ENCODE results near the gene PARL.
A peak's percentile ranks its signal among the peaks of the same experiment; 100 is the strongest.
"Not testable (repeated sequence)": the region's sequence is repeated elsewhere in the genome, so short reads cannot be mapped to it uniquely, and the experiment has no call there.

The PARL gene

DNA sequence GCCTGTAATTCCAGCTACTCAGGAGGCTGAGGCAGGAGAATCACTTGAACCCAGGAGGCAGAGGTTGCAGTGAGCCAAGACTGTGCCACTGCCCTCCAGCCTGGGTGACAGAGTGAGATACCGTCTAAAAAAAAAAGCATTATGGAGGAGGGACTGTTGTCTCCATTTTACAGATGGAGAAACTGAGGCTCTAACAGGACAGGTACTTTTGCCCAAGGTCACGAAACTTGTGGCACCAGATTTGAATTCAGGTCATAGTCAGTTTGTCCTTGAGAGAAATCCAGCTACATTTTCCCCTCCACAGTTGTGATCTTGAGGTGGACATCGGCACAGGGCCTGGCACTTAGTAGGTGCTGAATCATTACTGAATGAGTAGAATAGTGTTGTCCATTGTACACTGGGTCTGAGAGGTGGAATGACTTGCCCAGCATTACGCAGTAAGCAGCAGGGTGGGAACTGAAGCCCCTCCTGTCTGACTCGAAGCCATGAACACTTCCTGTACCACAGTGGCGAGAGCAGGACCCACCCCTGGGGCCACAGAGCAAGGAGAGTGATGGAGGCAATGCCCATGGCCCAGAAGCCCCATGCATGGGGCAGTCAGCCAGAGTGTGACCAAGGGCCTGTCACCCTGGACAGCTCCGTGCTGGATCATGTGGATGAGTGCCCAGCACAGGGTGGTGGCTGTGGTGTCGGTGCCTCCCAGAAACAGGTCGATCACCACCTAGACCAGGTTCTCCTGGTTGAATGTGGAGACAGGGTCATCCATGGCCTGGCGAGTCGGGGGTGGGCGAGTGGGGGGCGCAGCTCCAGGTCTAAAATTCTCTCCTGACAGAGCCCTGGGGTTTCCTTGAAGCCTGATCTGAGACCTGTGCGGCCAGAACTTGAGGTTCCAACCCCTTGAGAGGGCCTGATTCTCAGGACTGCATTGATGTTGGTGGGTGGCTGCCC is 20.4 kb upstream of the PARL start:
- DNase-seq (ENCODE audit: low spot score): no peak

DNA sequence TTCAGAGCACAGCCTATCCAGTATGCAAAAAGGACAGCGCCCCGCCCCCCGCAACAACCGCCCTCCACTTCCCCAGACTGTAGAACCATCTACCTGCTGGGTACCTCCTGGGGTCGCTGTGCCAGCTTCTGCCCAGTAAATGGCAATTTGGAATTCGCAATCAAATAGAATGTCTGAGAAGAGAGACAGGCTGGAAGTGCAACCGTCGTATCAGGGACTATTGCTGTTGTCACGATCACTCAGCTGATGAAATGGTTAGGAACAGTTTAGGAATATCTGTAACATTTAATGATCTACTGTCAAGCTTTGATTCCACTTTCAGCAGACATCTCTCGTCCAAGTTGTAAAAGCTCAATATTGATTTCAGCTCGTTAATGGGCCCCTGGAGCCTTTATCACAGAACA is 13.3 kb upstream of the PARL start:
- no peak for DNase-seq (ENCODE audit: low spot score)

DNA sequence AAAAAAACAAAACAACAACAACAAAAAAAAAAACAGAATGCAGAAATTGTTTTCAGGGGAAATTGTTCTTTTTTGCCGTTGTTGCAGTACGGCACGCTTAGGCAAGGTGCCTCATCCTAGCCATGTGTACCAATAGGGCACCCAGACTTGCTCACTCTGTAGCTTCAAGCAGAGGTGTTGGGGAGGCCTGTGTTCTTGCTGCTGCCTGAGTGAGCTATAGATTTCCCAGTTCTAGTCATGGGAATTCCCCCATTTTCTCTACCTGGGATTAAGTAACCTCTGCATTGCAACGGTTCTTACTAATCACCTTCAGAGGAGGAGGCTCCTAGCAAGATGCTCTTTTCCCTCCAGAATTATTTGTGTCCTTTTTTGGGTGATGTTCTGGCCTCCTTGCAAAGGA is 12.9 kb upstream of the PARL start:
- no peak for DNase-seq (ENCODE audit: low spot score)

GRCh38 chr3:183896610-183897009 is 11.9 kb upstream of the PARL start:
- DNase-seq (ENCODE audit: low spot score): no peak

- no peak for DNase-seq (ENCODE audit: low spot score)
These were observed 11.5 kb upstream of the PARL start for GRCh38 chr3:183896184-183896583.

- DNase-seq (ENCODE audit: low spot score): no peak
These were observed 11.1 kb upstream of the PARL start for GRCh38 chr3:183895774-183896173.

DNA sequence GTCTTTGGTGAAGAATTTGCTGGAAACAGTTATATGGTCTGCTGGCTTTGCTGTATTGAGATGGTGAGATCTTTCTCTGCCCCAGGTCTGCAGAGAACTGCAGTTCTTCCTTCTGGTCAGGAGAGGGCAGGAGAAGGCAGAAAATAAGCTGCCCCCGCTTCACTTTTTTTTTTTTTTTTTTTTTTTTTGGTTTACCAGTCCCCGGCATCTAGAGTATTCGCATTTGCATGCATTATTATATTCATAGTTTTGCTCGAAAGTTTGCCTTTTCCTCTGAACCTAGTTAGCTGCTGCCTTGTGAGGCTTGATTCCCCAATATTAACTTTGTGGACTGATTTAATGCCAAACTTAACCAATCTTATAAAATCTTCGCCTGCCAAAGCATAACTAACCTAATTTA is 10.6 kb upstream of the PARL start:
- DNase-seq (ENCODE audit: low spot score): peak; percentile 82

GRCh38 chr3:183892610-183893214 is 8.0 kb upstream of the PARL start:
- DNase-seq (ENCODE audit: low spot score): no peak

GRCh38 chr3:183885766-183886165 is 1.1 kb upstream of the PARL start:
- no peak for DNase-seq (ENCODE audit: low spot score)

DNA sequence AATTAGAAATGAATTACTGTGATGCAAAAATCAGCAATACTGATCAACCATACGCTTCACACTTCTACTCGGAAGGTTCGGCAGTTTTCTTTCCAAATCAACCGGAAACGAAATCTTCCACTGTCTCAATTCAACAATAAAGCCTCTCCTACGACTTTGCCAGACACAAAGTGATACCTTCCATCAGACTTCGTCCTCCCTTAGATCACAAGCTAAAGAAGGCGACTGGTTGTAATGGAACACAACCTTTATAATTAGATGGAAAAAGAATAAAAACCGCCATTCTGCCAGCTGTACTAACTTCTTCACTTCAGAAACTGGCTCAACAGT is 618 bp downstream of the PARL start:
- DNase-seq (ENCODE audit: low spot score): no peak

DNA sequence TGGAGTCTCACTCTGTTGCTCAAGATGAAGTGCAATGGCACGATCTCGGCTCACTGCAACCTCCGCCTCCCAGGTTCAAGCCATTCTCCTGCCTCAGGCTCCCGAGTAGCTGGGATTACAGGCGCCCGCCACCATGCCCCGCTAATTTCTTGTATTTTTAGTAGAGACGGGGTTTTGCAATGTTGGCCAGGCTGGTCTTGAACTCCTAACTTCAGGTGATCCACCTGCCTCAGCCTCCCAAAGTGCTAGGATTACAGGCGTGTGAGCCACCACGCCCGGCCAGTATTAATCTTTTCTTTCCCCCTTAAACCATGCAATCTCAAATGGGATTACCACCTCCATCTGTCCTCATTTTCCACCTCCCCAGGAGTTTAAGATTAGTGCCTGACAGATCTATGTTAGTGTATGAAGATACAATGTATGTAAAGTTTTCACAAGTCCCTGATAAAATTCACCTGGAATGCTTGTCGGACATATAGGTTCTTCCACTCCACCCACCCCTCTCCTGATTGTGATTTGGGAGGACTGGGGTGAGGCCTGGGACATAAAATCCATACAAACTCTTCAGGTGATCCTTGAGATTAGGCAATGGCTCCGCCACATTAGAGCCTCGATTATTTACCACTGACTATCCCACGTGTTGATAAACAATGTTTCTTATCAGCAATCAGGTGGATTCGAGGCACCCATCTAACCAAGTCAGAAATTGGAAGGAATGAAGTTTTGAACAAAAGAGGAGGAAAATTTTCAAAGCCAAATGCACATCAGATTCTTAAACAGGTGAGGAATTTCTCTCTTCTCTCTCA is 1.2 kb downstream of the PARL start:
- DNase-seq (ENCODE audit: low spot score): no peak

GRCh38 chr3:183880121-183880520 is 4.6 kb downstream of the PARL start:
- DNase-seq (ENCODE audit: low spot score): no peak

- DNase-seq (ENCODE audit: low spot score): no peak
These were observed 5.4 kb downstream of the PARL start for GRCh38 chr3:183879243-183879642.

DNA sequence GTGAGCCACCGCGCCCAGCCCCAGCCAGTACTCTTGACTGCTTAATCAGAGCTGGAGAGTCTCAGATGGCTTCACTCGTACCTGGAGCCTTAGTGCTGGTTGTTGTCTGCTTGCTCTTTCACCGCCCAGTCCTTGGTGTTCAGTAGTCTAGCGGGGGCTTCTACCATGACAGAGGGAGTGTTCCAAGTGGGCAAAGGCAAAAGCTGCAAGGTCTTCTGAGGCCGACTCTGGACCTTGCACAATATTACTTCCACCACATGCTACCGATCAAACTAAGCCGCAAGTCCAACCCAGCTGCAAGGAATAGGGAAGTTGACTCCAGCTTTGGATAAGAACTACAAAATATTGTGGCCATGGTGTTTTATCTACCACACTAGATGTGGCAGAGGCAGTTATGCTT is 6.6 kb downstream of the PARL start:
- no peak for DNase-seq (ENCODE audit: low spot score)

DNA sequence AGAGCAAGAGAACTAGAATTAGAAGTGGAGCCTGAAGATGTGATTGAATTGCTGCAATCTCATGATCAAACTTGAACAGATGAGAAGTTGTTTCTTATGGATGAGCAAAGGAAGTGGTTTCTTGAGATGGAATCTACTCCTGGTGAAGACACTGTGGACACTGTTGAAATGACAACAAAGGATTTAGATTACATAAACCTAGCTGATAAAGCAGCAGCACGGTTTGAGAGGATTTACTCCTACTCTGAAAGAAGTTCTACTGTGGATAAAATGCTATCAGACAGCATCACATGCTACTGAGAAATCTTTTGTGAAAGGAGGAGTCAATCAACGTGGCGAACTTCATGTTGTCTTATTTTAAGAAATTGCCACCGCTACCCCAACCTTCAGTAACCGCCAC is 7.5 kb downstream of the PARL start:
- DNase-seq (ENCODE audit: low spot score): not testable (repeated sequence)

DNA sequence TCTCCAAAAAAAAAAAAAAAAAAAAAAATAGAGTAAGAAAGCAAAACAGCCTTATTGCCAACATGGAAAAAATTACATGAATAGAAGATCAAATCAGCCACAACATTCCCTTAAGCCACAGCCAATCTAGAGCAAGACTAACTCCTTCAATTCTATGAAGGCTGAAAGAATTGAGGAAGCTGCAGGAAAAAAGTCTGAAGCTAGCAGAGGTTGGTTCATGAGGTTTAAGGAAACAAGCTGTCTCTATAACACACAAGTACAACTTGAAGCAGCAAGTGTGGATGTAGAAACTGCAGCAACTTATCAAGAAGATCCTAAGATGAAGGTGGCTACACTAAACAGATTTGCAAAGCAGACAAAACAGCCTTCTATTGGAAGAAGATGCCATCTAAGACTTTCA is 9.3 kb downstream of the PARL start:
- no peak for DNase-seq (ENCODE audit: low spot score)

DNA sequence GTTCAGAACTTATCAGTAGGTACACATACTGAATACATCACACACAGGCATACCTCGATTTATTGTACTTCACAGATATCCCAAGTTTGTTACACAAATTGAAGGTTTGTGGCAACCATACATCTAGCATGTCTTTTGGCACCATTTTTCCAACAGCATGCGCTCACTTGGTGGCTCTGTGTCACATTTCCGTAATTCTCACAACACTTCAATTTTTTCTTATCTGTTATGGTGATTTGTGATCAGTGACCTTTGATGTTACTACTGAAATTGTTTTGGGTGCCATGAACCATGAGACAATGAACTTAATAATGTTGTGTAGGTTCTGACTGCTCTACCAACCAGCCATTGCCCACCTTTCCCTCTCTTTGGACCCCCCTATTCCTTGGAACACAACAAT is 10.8 kb downstream of the PARL start:
- no peak for DNase-seq (ENCODE audit: low spot score)

- no peak for DNase-seq (ENCODE audit: low spot score)
These were observed 13.1 kb downstream of the PARL start for GRCh38 chr3:183871541-183871940.

- no peak for DNase-seq (ENCODE audit: low spot score)
These were observed 14.1 kb downstream of the PARL start for GRCh38 chr3:183870563-183870962.

DNA sequence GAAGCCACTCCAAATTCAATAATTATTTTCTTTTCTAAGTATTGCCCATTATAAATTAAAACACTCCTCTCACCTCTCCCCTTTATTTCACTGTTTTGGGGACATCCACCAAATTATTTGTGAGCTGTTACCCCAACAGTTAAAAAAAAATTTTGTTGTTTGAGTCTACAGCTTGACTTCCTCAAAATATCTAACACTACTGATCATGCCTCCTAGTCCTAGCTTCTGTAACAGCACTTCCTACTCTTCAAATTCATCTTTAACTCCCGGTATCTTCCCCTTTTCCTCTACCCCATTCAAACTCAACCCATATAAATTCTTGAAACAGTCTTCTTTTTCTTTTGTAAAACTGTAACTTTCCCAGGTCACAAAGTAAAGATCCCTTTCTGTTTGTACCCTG is 15.9 kb downstream of the PARL start:
- DNase-seq (ENCODE audit: low spot score): no peak

DNA sequence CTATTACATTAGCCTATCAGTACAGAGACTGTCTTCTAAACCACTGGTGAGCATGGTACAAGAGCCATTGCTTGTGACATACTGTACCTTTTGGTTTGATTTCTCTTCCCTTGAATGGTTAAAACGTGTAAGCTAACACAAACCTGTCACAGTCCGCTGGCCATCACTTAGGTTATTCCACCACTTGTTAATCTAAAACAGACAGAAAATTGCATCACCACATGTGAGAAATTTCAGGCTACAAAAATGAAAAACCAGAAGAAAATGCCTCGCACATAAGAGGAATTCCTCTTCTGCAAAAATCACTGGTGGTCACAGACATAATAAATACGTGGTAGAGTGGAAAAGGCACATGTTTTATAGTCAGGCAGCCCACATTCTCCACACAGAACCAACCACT is 22.1 kb downstream of the PARL start:
- DNase-seq (ENCODE audit: low spot score): no peak

- DNase-seq (ENCODE audit: low spot score): no peak
These were observed 26.8 kb downstream of the PARL start for GRCh38 chr3:183857863-183858262.

All from D341Med (cell line).